ENCODE measurements around the gene BCL3. TPM values are rescaled to one million over a fixed set of nuclear protein-coding genes. Genes with fewer than 3 reads are reported as not detected.

Gene BCL3
- total and polyA plus RNA-seq, 2 of the 4 experiments (the other 2 are of a cell fraction), result 1.6 to 26.0 TPM

GRCh38 chr19:44746946-44747738 is 1.4 kb upstream of the BCL3 start (continued):
- TF ChIP-seq CTCF (conservative IDR thresholded peaks at IDR 0.05; ENCODE audit: low read depth, low read length), result no peak
